GM21447 (cell line): ENCODE measurements around the gene SRPX2.

ENCODE experiments used
- ATAC-seq: cut with Tn5 transposase; IDR thresholded peaks from one replicate; pipeline ENCODE4 v1.9.1; 2021; ENCODE audit not compliant: unreplicated experiment

The SRPX2 gene

GRCh38 chrX:100643956-100644860 is at the start of gene SRPX2:
Gene SRPX2 (plus strand): TSS chrX:100644199. CDS start chrX:100646323, 2,124 bp downstream.
- no peak for ATAC-seq

- no peak for ATAC-seq
These were observed 47.4 kb upstream of the SRPX2 start for GRCh38 chrX:100596601-100597000.

- ATAC-seq: no peak
These were observed 44.5 kb upstream of the SRPX2 start for GRCh38 chrX:100599456-100599855.

- no peak for ATAC-seq
These were observed 43.7 kb upstream of the SRPX2 start for GRCh38 chrX:100600340-100600739.

- no peak for ATAC-seq
These were observed 43.2 kb upstream of the SRPX2 start for GRCh38 chrX:100600758-100601157.

- no peak for ATAC-seq
These were observed 37.2 kb upstream of the SRPX2 start for GRCh38 chrX:100606753-100607152.

- no peak for ATAC-seq
These were observed 34.4 kb upstream of the SRPX2 start for GRCh38 chrX:100609591-100609990.

- no peak for ATAC-seq
These were observed 32.0 kb upstream of the SRPX2 start for GRCh38 chrX:100611951-100612350.

GRCh38 chrX:100615005-100615404 is 29.0 kb upstream of the SRPX2 start:
- peak; percentile 95 for ATAC-seq

GRCh38 chrX:100623001-100623400 is 21.0 kb upstream of the SRPX2 start:
- no peak for ATAC-seq

GRCh38 chrX:100625985-100626491 is 18.0 kb upstream of the SRPX2 start:
- peak; percentile 93 for ATAC-seq

- no peak for ATAC-seq
These were observed 9.0 kb upstream of the SRPX2 start for GRCh38 chrX:100635040-100635439.

- no peak for ATAC-seq
These were observed 8.0 kb upstream of the SRPX2 start for GRCh38 chrX:100635989-100636320.

GRCh38 chrX:100636321-100636991 is 7.5 kb upstream of the SRPX2 start, which contains the start of gene TSPAN6:
Gene TSPAN6 (minus strand): TSS chrX:100636806. CDS start chrX:100636694, 112 bp downstream.
- ATAC-seq: peak; percentile 99

- ATAC-seq: no peak
These were observed 1.7 kb upstream of the SRPX2 start for GRCh38 chrX:100642290-100642689.

- no peak for ATAC-seq
These were observed 787 bp upstream of the SRPX2 start for GRCh38 chrX:100643212-100643611.

- no peak for ATAC-seq
These were observed 1.1 kb downstream of the SRPX2 start for GRCh38 chrX:100645106-100645505.

GRCh38 chrX:100647095-100647494 is 3.1 kb downstream of the SRPX2 start:
- no peak for ATAC-seq

- ATAC-seq: no peak
These were observed 3.7 kb downstream of the SRPX2 start for GRCh38 chrX:100647739-100648138.

- no peak for ATAC-seq
These were observed 4.7 kb downstream of the SRPX2 start for GRCh38 chrX:100648458-100649417.
